Measurements from ENCODE around the gene ALOX5AP. TPM values are rescaled to one million over a fixed set of nuclear protein-coding genes. Genes with fewer than 3 reads are reported as not detected.
A peak's percentile ranks its signal among the peaks of the same experiment; 100 is the strongest.

The ALOX5AP gene
- total and polyA plus RNA-seq, 2 donors (not counting 1 experiment from before 2014, with no cell fraction given), result 0.17 to 0.25 TPM

DNA sequence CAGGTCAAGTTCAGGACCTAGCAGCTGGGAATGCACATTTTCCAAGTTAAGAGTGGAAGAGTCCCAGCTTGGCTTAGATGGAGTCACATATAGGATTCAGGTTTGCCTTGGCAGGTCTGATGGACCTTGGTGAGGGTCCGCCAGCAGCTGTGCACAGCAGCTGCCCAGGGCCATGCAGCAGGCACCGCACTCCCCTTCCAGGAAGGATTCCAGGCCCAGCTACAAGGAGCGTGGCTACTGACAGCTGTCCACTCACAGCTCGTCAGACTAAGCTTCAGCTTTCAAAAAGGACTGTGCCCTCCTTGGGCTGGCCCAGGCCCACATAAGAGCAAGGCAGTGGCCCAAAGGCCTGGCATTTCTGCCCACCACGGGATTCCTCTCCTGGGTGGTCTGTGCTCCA, 68.4 kb downstream of the ALOX5AP start:
- no peak for DNase-seq (ENCODE audit: low read depth in 2 of 2)
- Histone ChIP-seq H3K4me1 (ENCODE audit: control insufficient read depth, extremely low read depth, insufficient read depth, low read length) (peaks cover 3% of the 10 kb centered on the region), H3K36me3 (ENCODE audit: control insufficient read depth, insufficient read depth, low read length) (no peaks in the 10 kb centered on the region), H3K27ac (ENCODE audit: insufficient read depth, low read length) (no peak overlapping the region), H4K20me1 (ENCODE audit: control insufficient read depth, extremely low read depth, insufficient read depth, low read length) (no peaks in the 10 kb centered on the region), H3K27me3 (ENCODE audit: control insufficient read depth, insufficient read depth, low read length) (no peaks in the 10 kb centered on the region), H3K4me3 (replicated peaks in 1 of 4; ENCODE audit: control extremely low read depth in 1 of 4, insufficient read depth in 1 of 4, low read depth in 3 of 4, low read length in 4 of 4) (peak overlapping the region in 1 of 4 experiments; percentile 46), H3K9me3 (ENCODE audit: control insufficient read depth, insufficient read depth, low read depth, low read length) (no peaks in the 10 kb centered on the region), H3K79me2 (ENCODE audit: control insufficient read depth, insufficient read depth, low read length) (no peaks in the 10 kb centered on the region), H3K9ac (ENCODE audit: insufficient read depth, low read length) (no peak overlapping the region), H2AFZ (ENCODE audit: low read length) (no peak overlapping the region), H3K4me2 (ENCODE audit: extremely low read depth, insufficient read depth, low read length) (no peak overlapping the region)
- TF ChIP-seq, protein P1, sequence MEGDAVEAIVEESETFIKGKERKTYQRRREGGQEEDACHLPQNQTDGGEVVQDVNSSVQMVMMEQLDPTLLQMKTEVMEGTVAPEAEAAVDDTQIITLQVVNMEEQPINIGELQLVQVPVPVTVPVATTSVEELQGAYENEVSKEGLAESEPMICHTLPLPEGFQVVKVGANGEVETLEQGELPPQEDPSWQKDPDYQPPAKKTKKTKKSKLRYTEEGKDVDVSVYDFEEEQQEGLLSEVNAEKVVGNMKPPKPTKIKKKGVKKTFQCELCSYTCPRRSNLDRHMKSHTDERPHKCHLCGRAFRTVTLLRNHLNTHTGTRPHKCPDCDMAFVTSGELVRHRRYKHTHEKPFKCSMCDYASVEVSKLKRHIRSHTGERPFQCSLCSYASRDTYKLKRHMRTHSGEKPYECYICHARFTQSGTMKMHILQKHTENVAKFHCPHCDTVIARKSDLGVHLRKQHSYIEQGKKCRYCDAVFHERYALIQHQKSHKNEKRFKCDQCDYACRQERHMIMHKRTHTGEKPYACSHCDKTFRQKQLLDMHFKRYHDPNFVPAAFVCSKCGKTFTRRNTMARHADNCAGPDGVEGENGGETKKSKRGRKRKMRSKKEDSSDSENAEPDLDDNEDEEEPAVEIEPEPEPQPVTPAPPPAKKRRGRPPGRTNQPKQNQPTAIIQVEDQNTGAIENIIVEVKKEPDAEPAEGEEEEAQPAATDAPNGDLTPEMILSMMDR (conservative IDR thresholded peaks at IDR 0.05 in 1 of 2, IDR thresholded peaks at IDR 0.05 in 1 of 2; ENCODE audit: low read depth in 1 of 2, low read length in 2 of 2), result no peak
- TF ChIP-seq EZH2 (IDR thresholded peaks at IDR 0.05; ENCODE audit: low read length, missing control alignments), result no peak

DNA sequence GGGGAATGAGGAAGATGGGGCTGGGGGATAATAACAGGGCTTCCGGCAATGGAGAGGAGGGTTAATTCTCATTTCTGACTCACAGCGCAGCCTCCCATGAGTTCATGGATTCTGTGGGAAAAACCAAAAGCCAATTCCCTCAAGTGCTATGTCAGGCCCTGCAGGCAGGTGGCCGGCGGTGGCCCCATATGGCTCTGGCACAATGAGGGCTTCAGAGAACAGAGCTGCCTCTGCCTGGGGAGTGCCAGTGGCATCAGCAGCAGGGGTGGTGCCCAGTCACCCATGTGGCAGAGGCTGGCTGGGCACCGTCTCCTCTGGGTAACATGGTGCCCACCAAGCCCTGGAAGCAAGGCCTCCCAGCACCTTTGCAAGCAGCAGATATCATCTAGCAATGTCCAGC, 69.1 kb downstream of the ALOX5AP start:
- TF ChIP-seq EZH2 (IDR thresholded peaks at IDR 0.05; ENCODE audit: low read length, missing control alignments), result no peak
- TF ChIP-seq, protein P1 (conservative IDR thresholded peaks at IDR 0.05 in 1 of 2, IDR thresholded peaks at IDR 0.05 in 1 of 2; ENCODE audit: low read depth in 1 of 2, low read length in 2 of 2), result peak; percentile 16 to 18
- Histone ChIP-seq H3K4me2 (ENCODE audit: extremely low read depth, insufficient read depth, low read length) (no peak overlapping the region), H3K27me3 (ENCODE audit: control insufficient read depth, insufficient read depth, low read length) (no peaks in the 10 kb centered on the region), H4K20me1 (ENCODE audit: control insufficient read depth, extremely low read depth, insufficient read depth, low read length) (no peaks in the 10 kb centered on the region), H2AFZ (ENCODE audit: low read length) (no peak overlapping the region), H3K9ac (ENCODE audit: insufficient read depth, low read length) (no peak overlapping the region), H3K36me3 (ENCODE audit: control insufficient read depth, insufficient read depth, low read length) (no peaks in the 10 kb centered on the region), H3K27ac (ENCODE audit: insufficient read depth, low read length) (no peak overlapping the region), H3K79me2 (ENCODE audit: control insufficient read depth, insufficient read depth, low read length) (no peaks in the 10 kb centered on the region), H3K4me3 (replicated peaks in 1 of 4; ENCODE audit: control extremely low read depth in 1 of 4, insufficient read depth in 1 of 4, low read depth in 3 of 4, low read length in 4 of 4) (no peak overlapping the region), H3K9me3 (ENCODE audit: control insufficient read depth, insufficient read depth, low read depth, low read length) (no peaks in the 10 kb centered on the region), H3K4me1 (ENCODE audit: control insufficient read depth, extremely low read depth, insufficient read depth, low read length) (peaks cover 6% of the 10 kb centered on the region)
- DNase-seq (ENCODE audit: low read depth in 2 of 2), result no peak

DNA sequence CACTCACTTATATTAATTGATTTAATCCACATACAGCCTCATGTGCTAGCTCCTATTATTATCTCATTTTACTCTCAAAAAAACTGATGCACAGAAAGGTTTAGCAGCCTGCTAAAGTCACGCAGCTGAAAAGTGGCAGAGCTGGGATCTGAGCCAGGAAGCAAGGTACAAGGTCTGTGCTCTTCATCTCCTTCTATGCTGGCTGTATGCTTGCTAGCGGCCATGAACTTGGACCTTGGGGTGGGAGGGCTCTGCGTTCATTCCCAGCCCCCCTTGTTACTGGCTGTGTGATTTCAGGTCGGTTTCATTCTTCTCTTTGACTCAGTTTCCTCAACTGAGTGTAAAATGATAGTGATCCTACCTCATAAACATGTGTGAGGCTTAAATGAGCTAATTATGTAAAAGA, 69.8 kb downstream of the ALOX5AP start:
- H3K9ac ChIP-seq (ENCODE audit: insufficient read depth, low read length), result no peak overlapping the region
- H3K27me3 ChIP-seq (ENCODE audit: control insufficient read depth, insufficient read depth, low read length), result no peaks in the 10 kb centered on the region
- H3K27ac ChIP-seq (ENCODE audit: insufficient read depth, low read length), result no peak overlapping the region

More for the DNA sequence above, 69.8 kb downstream of the ALOX5AP start:
- Histone ChIP-seq H4K20me1 (ENCODE audit: control insufficient read depth, extremely low read depth, insufficient read depth, low read length) (no peaks in the 10 kb centered on the region), H3K4me2 (ENCODE audit: extremely low read depth, insufficient read depth, low read length) (no peak overlapping the region), H3K4me1 (ENCODE audit: control insufficient read depth, extremely low read depth, insufficient read depth, low read length) (peaks cover 6% of the 10 kb centered on the region), H3K9me3 (ENCODE audit: control insufficient read depth, insufficient read depth, low read depth, low read length) (no peaks in the 10 kb centered on the region), H3K79me2 (ENCODE audit: control insufficient read depth, insufficient read depth, low read length) (no peaks in the 10 kb centered on the region), H2AFZ (ENCODE audit: low read length) (no peak overlapping the region), H3K36me3 (ENCODE audit: control insufficient read depth, insufficient read depth, low read length) (no peaks in the 10 kb centered on the region), H3K4me3 (replicated peaks in 1 of 4; ENCODE audit: control extremely low read depth in 1 of 4, insufficient read depth in 1 of 4, low read depth in 3 of 4, low read length in 4 of 4) (no peak overlapping the region)
- TF ChIP-seq, protein P1 (conservative IDR thresholded peaks at IDR 0.05 in 1 of 2, IDR thresholded peaks at IDR 0.05 in 1 of 2; ENCODE audit: low read depth in 1 of 2, low read length in 2 of 2), result no peak
- TF ChIP-seq EZH2 (IDR thresholded peaks at IDR 0.05; ENCODE audit: low read length, missing control alignments), result no peak
- no peak for DNase-seq (ENCODE audit: low read depth in 2 of 2)

All from fibroblast of lung (primary cell).